ENCODE measurements around the gene USP33. TPM values are rescaled to one million over a fixed set of nuclear protein-coding genes. Genes with fewer than 3 reads are reported as not detected.

The USP33 gene
- total and polyA plus RNA-seq, 2 of the 13 experiments (the other 11 are each of a cell fraction or from before 2014, with no cell fraction given) = 32.0 to 49.1 TPM

DNA sequence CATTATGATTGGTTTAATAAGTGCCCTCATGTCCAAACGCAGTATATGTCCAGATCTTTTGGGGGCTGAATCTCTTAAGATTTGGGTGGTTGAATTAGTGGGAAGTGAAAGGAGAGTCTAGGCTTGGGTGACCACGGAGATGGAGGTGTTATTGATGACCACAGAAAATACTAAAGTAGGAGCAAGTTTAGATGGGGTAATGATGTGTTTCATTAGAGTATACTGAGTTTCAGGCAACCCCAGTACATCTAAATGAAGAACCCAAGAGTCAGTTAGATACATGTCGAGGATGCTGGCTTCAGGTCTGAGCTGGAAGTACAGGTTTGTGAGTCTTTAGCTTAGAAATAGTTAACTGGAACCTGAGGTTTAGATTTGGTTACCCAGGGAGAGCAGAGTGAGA lies 70.7 kb downstream of the USP33 start (continued):
- TF ChIP-seq, protein P1, sequence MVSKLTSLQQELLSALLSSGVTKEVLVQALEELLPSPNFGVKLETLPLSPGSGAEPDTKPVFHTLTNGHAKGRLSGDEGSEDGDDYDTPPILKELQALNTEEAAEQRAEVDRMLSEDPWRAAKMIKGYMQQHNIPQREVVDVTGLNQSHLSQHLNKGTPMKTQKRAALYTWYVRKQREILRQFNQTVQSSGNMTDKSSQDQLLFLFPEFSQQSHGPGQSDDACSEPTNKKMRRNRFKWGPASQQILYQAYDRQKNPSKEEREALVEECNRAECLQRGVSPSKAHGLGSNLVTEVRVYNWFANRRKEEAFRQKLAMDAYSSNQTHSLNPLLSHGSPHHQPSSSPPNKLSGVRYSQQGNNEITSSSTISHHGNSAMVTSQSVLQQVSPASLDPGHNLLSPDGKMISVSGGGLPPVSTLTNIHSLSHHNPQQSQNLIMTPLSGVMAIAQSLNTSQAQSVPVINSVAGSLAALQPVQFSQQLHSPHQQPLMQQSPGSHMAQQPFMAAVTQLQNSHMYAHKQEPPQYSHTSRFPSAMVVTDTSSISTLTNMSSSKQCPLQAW (CRISPR knock-in tag; IDR thresholded peaks at IDR 0.05) = no peak
- no peak for TF ChIP-seq KAT7 (CRISPR knock-in tag; IDR thresholded peaks at IDR 0.05; ENCODE audit: borderline replicate concordance)
- no peak for TF ChIP-seq MED1 (CRISPR knock-in tag; IDR thresholded peaks at IDR 0.05)
- no peak for TF ChIP-seq ZNF879 (CRISPR knock-in tag; IDR thresholded peaks at IDR 0.05)
- no peak for TF ChIP-seq ZNF761 (CRISPR knock-in tag; conservative IDR thresholded peaks at IDR 0.05)
- no peak for TF ChIP-seq HNF4A (CRISPR knock-in tag; IDR thresholded peaks at IDR 0.05)
- no peak for TF ChIP-seq ARNT2 (CRISPR knock-in tag; IDR thresholded peaks at IDR 0.05; ENCODE audit: low read depth)
- no peak for TF ChIP-seq SRY (CRISPR knock-in tag; IDR thresholded peaks at IDR 0.05)

DNA sequence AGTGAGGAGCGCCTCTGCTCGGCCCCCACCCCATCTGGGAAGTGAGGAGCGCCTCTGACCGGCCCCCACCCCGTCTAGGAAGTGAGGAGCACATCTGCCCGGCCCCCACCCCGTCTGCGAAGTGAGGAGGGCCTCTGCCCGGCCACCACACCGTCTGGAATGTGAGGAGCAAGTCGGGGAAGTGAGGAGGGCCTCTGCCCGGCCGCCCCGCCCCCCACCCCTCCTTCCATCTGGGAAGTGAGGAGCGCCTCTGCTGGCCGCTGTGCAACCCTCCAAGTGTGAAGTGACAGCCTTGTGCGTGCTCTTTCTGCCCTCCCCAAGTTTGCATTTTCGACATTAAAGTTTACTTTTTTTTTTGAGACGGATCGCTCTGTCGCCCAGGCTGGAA lies 72.1 kb downstream of the USP33 start:
- ChIA-PET CTCF (ENCODE audit: low intra/inter-chr PET ratio, low total read pairs) (no interaction called here), POLR2A (interaction anchor here (0.8 kb wide), 1 partner anchor 71 kb away, joined by 3 read pairs; no protein-coding TSS in a partner anchor)
- Histone ChIP-seq H3K36me3 (replicated peaks in 1 of 2; ENCODE audit: control insufficient read depth in 1 of 2, insufficient read depth in 2 of 2, low read length in 2 of 2) (no peaks in the 10 kb centered on the region), H4K20me1 (ENCODE audit: insufficient read depth, low read length) (no peaks in the 10 kb centered on the region), H3K27ac (ENCODE audit: extremely low read length, insufficient read depth, low read length) (no peak overlapping the region), H3K4me3 (replicated peaks in 1 of 3; ENCODE audit: insufficient read depth in 1 of 3, low read depth in 2 of 3, low read length in 3 of 3) (peak overlapping the region in 2 of 3 experiments; percentile 26 to 33; a peak in 4 of 6 replicates), H2AFZ (ENCODE audit: low read length) (no peak overlapping the region), H3K9me3 (ENCODE audit: low read length) (no peaks in the 10 kb centered on the region), H3K27me3 (ENCODE audit: control insufficient read depth in 1 of 2, insufficient read depth in 2 of 2, low read length in 2 of 2) (no peaks in the 10 kb centered on the region), H3K79me2 (ENCODE audit: insufficient read depth, low read length) (no peaks in the 10 kb centered on the region), H3K9ac (ENCODE audit: insufficient read depth, low read depth, low read length) (no peak overlapping the region), H3K4me1 (ENCODE audit: insufficient read depth, low read length) (peaks cover 12% of the 10 kb centered on the region), H3K4me2 (ENCODE audit: low read depth, low read length) (peak overlapping the region; percentile 23; the same call in 1 of the 2 replicates)
- ATAC-seq (peak; percentile 20; the same call in 2 of the 3 replicates), FAIRE-seq (no peak), DNase-seq (ENCODE audit: low spot score) (peak; percentile 41)
- WGBS (ENCODE audit: low lambda C conversion rate) = 43% methylated on average over 9 of the region's 21 CpGs
- intact Hi-C loops (cut with micrococcal nuclease; ENCODE audit: unreplicated experiment) = no loop called here
- in situ Hi-C loops (cut with HindIII; ENCODE audit: extremely low pct_ligation_motif_present, low pct_unique_long_range_greater_than_20kb) = no loop called here
- BruUV-seq (replicated peaks) = no TSS peak
- TF ChIP-seq, protein P2, sequence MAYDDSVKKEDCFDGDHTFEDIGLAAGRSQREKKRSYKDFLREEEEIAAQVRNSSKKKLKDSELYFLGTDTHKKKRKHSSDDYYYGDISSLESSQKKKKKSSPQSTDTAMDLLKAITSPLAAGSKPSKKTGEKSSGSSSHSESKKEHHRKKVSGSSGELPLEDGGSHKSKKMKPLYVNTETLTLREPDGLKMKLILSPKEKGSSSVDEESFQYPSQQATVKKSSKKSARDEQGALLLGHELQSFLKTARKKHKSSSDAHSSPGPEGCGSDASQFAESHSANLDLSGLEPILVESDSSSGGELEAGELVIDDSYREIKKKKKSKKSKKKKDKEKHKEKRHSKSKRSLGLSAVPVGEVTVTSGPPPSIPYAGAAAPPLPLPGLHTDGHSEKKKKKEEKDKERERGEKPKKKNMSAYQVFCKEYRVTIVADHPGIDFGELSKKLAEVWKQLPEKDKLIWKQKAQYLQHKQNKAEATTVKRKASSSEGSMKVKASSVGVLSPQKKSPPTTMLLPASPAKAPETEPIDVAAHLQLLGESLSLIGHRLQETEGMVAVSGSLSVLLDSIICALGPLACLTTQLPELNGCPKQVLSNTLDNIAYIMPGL (CRISPR knock-in tag; IDR thresholded peaks at IDR 0.05; ENCODE audit: borderline replicate concordance in 1 of 2, low read depth in 1 of 2) = 0 out of 4 replicates have a peak, but pooled peaks of 1 of the 2 experiments have one; percentile 36
- TF ChIP-seq, protein P3, sequence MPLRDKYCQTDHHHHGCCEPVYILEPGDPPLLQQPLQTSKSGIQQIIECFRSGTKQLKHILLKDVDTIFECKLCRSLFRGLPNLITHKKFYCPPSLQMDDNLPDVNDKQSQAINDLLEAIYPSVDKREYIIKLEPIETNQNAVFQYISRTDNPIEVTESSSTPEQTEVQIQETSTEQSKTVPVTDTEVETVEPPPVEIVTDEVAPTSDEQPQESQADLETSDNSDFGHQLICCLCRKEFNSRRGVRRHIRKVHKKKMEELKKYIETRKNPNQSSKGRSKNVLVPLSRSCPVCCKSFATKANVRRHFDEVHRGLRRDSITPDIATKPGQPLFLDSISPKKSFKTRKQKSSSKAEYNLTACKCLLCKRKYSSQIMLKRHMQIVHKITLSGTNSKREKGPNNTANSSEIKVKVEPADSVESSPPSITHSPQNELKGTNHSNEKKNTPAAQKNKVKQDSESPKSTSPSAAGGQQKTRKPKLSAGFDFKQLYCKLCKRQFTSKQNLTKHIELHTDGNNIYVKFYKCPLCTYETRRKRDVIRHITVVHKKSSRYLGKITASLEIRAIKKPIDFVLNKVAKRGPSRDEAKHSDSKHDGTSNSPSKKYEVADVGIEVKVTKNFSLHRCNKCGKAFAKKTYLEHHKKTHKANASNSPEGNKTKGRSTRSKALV (CRISPR knock-in tag; IDR thresholded peaks at IDR 0.05) = no peak
- TF ChIP-seq TSC22D2 (CRISPR knock-in tag; IDR thresholded peaks at IDR 0.05; ENCODE audit: borderline replicate concordance) = no peak
- no peak for TF ChIP-seq HNRNPUL1 (IDR thresholded peaks at IDR 0.05; ENCODE audit: low read depth, low read length)
- TF ChIP-seq ZNF674 (CRISPR knock-in tag; IDR thresholded peaks at IDR 0.05; ENCODE audit: low read depth) = no peak
- no peak for TF ChIP-seq SOX6 (IDR thresholded peaks at IDR 0.05)
- no peak for TF ChIP-seq SOX6 (CRISPR knock-in tag; IDR thresholded peaks at IDR 0.05)
- TF ChIP-seq ZNF782 (CRISPR knock-in tag; IDR thresholded peaks at IDR 0.05; ENCODE audit: borderline replicate concordance) = no peak
- TF ChIP-seq, protein P4, sequence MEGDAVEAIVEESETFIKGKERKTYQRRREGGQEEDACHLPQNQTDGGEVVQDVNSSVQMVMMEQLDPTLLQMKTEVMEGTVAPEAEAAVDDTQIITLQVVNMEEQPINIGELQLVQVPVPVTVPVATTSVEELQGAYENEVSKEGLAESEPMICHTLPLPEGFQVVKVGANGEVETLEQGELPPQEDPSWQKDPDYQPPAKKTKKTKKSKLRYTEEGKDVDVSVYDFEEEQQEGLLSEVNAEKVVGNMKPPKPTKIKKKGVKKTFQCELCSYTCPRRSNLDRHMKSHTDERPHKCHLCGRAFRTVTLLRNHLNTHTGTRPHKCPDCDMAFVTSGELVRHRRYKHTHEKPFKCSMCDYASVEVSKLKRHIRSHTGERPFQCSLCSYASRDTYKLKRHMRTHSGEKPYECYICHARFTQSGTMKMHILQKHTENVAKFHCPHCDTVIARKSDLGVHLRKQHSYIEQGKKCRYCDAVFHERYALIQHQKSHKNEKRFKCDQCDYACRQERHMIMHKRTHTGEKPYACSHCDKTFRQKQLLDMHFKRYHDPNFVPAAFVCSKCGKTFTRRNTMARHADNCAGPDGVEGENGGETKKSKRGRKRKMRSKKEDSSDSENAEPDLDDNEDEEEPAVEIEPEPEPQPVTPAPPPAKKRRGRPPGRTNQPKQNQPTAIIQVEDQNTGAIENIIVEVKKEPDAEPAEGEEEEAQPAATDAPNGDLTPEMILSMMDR (CRISPR knock-in tag; IDR thresholded peaks at IDR 0.05) = peak; percentile 51; the same call in 1 of the 2 replicates
